Measurements from ENCODE around the gene TNFSF11. TPM values are rescaled to one million over a fixed set of nuclear protein-coding genes. Genes with fewer than 3 reads are reported as not detected.

The TNFSF11 gene
- total RNA-seq, 2 experiments from 2014 or later, result not detected

DNA sequence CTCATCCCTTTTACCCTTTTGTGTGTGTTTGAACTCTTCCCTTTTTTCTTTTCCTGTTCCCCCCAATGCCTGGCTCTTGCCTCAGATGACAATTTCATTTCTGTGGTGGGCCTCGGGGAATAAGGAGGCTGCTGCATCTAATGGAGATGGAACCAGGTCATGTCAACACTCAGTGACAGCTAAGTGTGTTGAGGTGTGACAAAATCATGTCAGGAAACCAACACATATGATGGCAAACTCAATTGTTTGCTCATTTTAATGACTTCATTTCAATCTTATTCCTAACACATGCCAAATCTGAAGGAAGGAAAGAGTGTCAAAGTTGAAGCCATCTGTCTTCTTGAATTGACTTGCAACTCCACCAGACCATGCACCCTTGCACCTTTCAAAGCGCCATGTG lies 36.7 kb downstream of the TNFSF11 start:
- no peaks in the 10 kb centered on the region for H4K20me1 ChIP-seq (ENCODE audit: insufficient read depth, low read length)
- H2AFZ ChIP-seq (ENCODE audit: low read length), result no peak overlapping the region
- peaks cover 78% of the 10 kb centered on the region for H3K4me1 ChIP-seq (ENCODE audit: insufficient read depth, low read length, poor library complexity, severe bottlenecking)
- H3K9me2 ChIP-seq (ENCODE audit: insufficient read depth, low read length), result no peaks in the 10 kb centered on the region
- H3K9me3 ChIP-seq (ENCODE audit: low read length), result no peaks in the 10 kb centered on the region
- BruUV-seq (replicated peaks), result no TSS peak
- no peaks in the 10 kb centered on the region for H3K79me2 ChIP-seq (ENCODE audit: insufficient read depth, low read depth, low read length)
- no peak overlapping the region for H3K4me2 ChIP-seq (ENCODE audit: low read length)
- no peak overlapping the region for H3K4me3 ChIP-seq (ENCODE audit: low read depth, low read length, poor library complexity, severe bottlenecking)
- H3K27ac ChIP-seq (ENCODE audit: low read depth, low read length, poor library complexity, severe bottlenecking), result no peak overlapping the region
- POLR2A ChIA-PET, result interaction anchor here (0.6 kb wide), 1 partner anchor 380 kb away, joined by 3 read pairs; no protein-coding TSS in a partner anchor
- H3K36me3 ChIP-seq (ENCODE audit: insufficient read depth, low read length), result no peaks in the 10 kb centered on the region
- DNase-seq (ENCODE audit: low spot score), result no peak
- TF ChIP-seq, protein P1, sequence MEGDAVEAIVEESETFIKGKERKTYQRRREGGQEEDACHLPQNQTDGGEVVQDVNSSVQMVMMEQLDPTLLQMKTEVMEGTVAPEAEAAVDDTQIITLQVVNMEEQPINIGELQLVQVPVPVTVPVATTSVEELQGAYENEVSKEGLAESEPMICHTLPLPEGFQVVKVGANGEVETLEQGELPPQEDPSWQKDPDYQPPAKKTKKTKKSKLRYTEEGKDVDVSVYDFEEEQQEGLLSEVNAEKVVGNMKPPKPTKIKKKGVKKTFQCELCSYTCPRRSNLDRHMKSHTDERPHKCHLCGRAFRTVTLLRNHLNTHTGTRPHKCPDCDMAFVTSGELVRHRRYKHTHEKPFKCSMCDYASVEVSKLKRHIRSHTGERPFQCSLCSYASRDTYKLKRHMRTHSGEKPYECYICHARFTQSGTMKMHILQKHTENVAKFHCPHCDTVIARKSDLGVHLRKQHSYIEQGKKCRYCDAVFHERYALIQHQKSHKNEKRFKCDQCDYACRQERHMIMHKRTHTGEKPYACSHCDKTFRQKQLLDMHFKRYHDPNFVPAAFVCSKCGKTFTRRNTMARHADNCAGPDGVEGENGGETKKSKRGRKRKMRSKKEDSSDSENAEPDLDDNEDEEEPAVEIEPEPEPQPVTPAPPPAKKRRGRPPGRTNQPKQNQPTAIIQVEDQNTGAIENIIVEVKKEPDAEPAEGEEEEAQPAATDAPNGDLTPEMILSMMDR (conservative IDR thresholded peaks at IDR 0.05; ENCODE audit: low read length), result no peak
- TF ChIP-seq EZH2phosphoT487 (IDR thresholded peaks at IDR 0.05; ENCODE audit: borderline replicate concordance, low read depth, low read length), result no peak
- CTCF ChIA-PET (ENCODE audit: unreplicated experiment), result no interaction called here
- intact Hi-C loops (cut with micrococcal nuclease; ENCODE audit: unreplicated experiment), result no loop called here

DNA sequence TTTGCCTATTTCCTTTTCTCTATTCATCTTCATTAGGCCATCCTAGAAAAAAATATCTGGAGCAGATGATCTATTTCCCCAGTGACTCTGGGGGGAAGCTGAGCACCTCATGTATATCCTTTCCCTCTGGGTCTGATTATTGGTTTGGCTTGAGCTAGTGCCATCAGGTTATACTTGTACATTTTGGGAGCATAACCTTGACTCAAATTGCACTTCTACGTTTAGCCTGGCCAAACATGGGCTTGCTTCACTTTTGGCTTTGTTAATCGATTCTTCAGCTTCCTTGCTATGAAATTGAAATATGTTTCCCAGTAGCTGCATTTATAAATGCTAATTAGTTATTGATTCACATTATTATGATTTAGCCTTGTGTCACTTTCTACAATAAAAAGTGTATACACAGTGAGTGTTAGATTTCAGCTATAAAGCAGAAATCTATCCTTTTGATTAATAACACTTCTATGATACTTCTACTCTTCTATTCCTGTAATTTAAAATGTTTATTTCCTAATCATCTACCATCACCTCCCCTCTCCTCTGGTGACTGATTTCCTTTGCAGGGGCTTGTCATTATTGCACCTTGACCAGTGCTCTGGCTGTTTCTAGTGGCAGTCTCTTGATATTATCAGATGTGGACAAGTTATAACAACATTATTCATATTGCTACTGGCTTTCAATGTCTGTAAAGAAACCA lies 37.3 kb downstream of the TNFSF11 start:
- no peaks in the 10 kb centered on the region for H3K9me3 ChIP-seq (ENCODE audit: low read length)
- no peaks in the 10 kb centered on the region for H3K36me3 ChIP-seq (ENCODE audit: insufficient read depth, low read length)
- H4K20me1 ChIP-seq (ENCODE audit: insufficient read depth, low read length), result no peaks in the 10 kb centered on the region
- H3K79me2 ChIP-seq (ENCODE audit: insufficient read depth, low read depth, low read length), result no peaks in the 10 kb centered on the region
- no peak for TF ChIP-seq EZH2phosphoT487 (IDR thresholded peaks at IDR 0.05; ENCODE audit: borderline replicate concordance, low read depth, low read length)
- TF ChIP-seq, protein P1 (conservative IDR thresholded peaks at IDR 0.05; ENCODE audit: low read length), result no peak
- H3K4me1 ChIP-seq (ENCODE audit: insufficient read depth, low read length, poor library complexity, severe bottlenecking), result peaks cover 72% of the 10 kb centered on the region
- no peaks in the 10 kb centered on the region for H3K9me2 ChIP-seq (ENCODE audit: insufficient read depth, low read length)
- no peak for DNase-seq (ENCODE audit: low spot score)
- CTCF ChIA-PET (ENCODE audit: unreplicated experiment), result interaction anchor here (0.5 kb wide), 1 partner anchor 230 kb away, joined by 4 read pairs; no protein-coding TSS in a partner anchor
- POLR2A ChIA-PET, result interaction anchor here (0.6 kb wide), 1 partner anchor 379 kb away, joined by 3 read pairs; no protein-coding TSS in a partner anchor
- no peak overlapping the region for H3K4me3 ChIP-seq (ENCODE audit: low read depth, low read length, poor library complexity, severe bottlenecking)
- 0 out of 2 replicates have a peak overlapping the region, but pooled peaks have one; percentile 10 for H2AFZ ChIP-seq (ENCODE audit: low read length)
- 0 out of 2 replicates have a peak overlapping the region, but pooled peaks have one; percentile 18 for H3K4me2 ChIP-seq (ENCODE audit: low read length)
- no TSS peak for BruUV-seq (replicated peaks)
- intact Hi-C loops (cut with micrococcal nuclease; ENCODE audit: unreplicated experiment), result no loop called here
- H3K27ac ChIP-seq (ENCODE audit: low read depth, low read length, poor library complexity, severe bottlenecking), result no peak overlapping the region
